H9 (cell line): ENCODE data around the gene ADARB2. TPM values are rescaled to one million over a fixed set of nuclear protein-coding genes. Genes with fewer than 3 reads are reported as not detected.

Source experiments
- DNase-seq: peaks from one replicate; pipeline ENCODE4 v3.0.0-alpha.2; 2017
- H2AFZ ChIP-seq: one replicate; pipeline ENCODE4 v1.6.1; 2013; ENCODE audit warnings: mild to moderate bottlenecking, low read length, control low read depth, moderate library complexity
- H2AK5ac ChIP-seq: 2 replicates; pipeline ENCODE4 v1.6.1; 2013; ENCODE audit warnings: low read length, control low read depth, mixed read lengths; ENCODE audit not compliant: insufficient read length
- H2BK120ac ChIP-seq: one replicate; pipeline ENCODE4 v1.6.1; 2013; ENCODE audit warnings: low read depth, mild to moderate bottlenecking, low read length, control low read depth, inconsistent platforms; ENCODE audit not compliant: poor library complexity, severe bottlenecking
- H2BK12ac ChIP-seq: 2 replicates; pipeline ENCODE4 v1.6.1; 2013; ENCODE audit warnings: low read length, control low read depth, mixed read lengths, low read depth; ENCODE audit not compliant: insufficient read length
- H2BK15ac ChIP-seq: 2 replicates; pipeline ENCODE4 v1.6.1; 2013; ENCODE audit warnings: low read depth, low read length, control low read depth
- H2BK20ac ChIP-seq: one replicate; pipeline ENCODE4 v1.6.1; 2013; ENCODE audit warnings: low read depth, mild to moderate bottlenecking, low read length, control low read depth, inconsistent platforms; ENCODE audit not compliant: poor library complexity, severe bottlenecking
- H2BK5ac ChIP-seq: 2 replicates; pipeline ENCODE4 v1.6.1; 2013; ENCODE audit warnings: low read length, control low read depth, mixed read lengths; ENCODE audit not compliant: insufficient read length
- H3K14ac ChIP-seq: 2 replicates; pipeline ENCODE4 v1.6.1; 2013; ENCODE audit warnings: low read length, control low read depth; ENCODE audit not compliant: insufficient read depth
- H3K18ac ChIP-seq: 2 replicates; pipeline ENCODE4 v1.6.1; 2013; ENCODE audit warnings: low read depth, mild to moderate bottlenecking, mixed read lengths, low read length, control low read depth; ENCODE audit not compliant: insufficient read length
- H3K23ac ChIP-seq: 2 replicates; pipeline ENCODE4 v1.6.1; 2013; ENCODE audit warnings: low read length, control low read depth, mixed read lengths, low read depth; ENCODE audit not compliant: insufficient read length
- H3K23me2 ChIP-seq: 2 replicates; pipeline ENCODE4 v1.6.1; 2013; ENCODE audit warnings: low read depth, mild to moderate bottlenecking, mixed read lengths, low read length, control low read depth; ENCODE audit not compliant: insufficient read length, poor library complexity, severe bottlenecking
- H3K27ac ChIP-seq: 2 replicates; pipeline ENCODE4 v1.5.1; 2013; ENCODE audit warnings: low read length, control low read depth, mixed read lengths, low read depth; ENCODE audit not compliant: insufficient read length
- H3K27me3 ChIP-seq: 2 replicates; pipeline ENCODE4 v1.6.1; 2013; ENCODE audit warnings: low read length, control low read depth, inconsistent platforms; ENCODE audit not compliant: insufficient read depth
- H3K4ac ChIP-seq: 2 replicates; pipeline ENCODE4 v1.6.1; 2013; ENCODE audit warnings: low read depth, mild to moderate bottlenecking, control low read depth, inconsistent platforms, low read length, moderate library complexity
- H3K4me1 ChIP-seq: 2 replicates; pipeline ENCODE4 v1.6.1; 2013; ENCODE audit warnings: low read length, control low read depth, inconsistent platforms; ENCODE audit not compliant: insufficient read depth
- H3K4me2 ChIP-seq: 2 replicates; pipeline ENCODE4 v1.6.1; 2013; ENCODE audit warnings: low read length, control low read depth, mixed read lengths; ENCODE audit not compliant: insufficient read length, insufficient read depth
- H3K56ac ChIP-seq: 2 replicates; pipeline ENCODE4 v1.6.1; 2013; ENCODE audit warnings: low read depth, mild to moderate bottlenecking, mixed read lengths, low read length, control low read depth; ENCODE audit not compliant: insufficient read length
- H3K79me1 ChIP-seq: 2 replicates; pipeline ENCODE4 v1.6.1; 2013; ENCODE audit warnings: low read depth, mild to moderate bottlenecking, moderate library complexity, low read length, control low read depth, inconsistent platforms; ENCODE audit not compliant: insufficient read depth, poor library complexity, severe bottlenecking
- H3K79me2 ChIP-seq: 2 replicates; pipeline ENCODE4 v1.6.1; 2013; ENCODE audit warnings: low read length, control low read depth, inconsistent platforms; ENCODE audit not compliant: insufficient read depth
- H3K9ac ChIP-seq: 2 replicates; pipeline ENCODE4 v1.6.1; 2013; ENCODE audit warnings: low read length, control low read depth, mixed read lengths; ENCODE audit not compliant: insufficient read length; ENCODE audit errors: extremely low read depth
- H3K9me3 ChIP-seq: one replicate; pipeline ENCODE4 v1.6.1; 2013; ENCODE audit warnings: low read depth, low read length, inconsistent platforms; ENCODE audit not compliant: control insufficient read depth
- H3T11ph ChIP-seq: one replicate; pipeline ENCODE4 v1.6.1; 2013; ENCODE audit warnings: mild to moderate bottlenecking, low read length, control low read depth, inconsistent platforms
- H4K20me1 ChIP-seq: one replicate; pipeline ENCODE4 v1.6.1; 2013; ENCODE audit not compliant: control insufficient read depth, insufficient read length, insufficient read depth
- H4K5ac ChIP-seq: 2 replicates; pipeline ENCODE4 v1.6.1; 2013; ENCODE audit warnings: low read depth, mild to moderate bottlenecking, mixed read lengths, low read length, control low read depth; ENCODE audit not compliant: insufficient read length
- H4K8ac ChIP-seq: replicated peaks from 2 replicates; pipeline ENCODE4 v1.6.1; 2013; ENCODE audit warnings: low read length, control low read depth, mixed read lengths, low read depth; ENCODE audit not compliant: insufficient read length
- H4K91ac ChIP-seq: 2 replicates; pipeline ENCODE4 v1.6.1; 2013; ENCODE audit warnings: low read depth, mild to moderate bottlenecking, moderate library complexity, mixed read lengths, low read length, control low read depth; ENCODE audit not compliant: insufficient read length
- H3K27ac Mint-ChIP-seq, 3 experiments: 2 replicates in 2 of 3; 3 replicates in 1 of 3; pipeline ENCODE4 v1.8.0; 2020 to 2021; ENCODE audit warnings: mixed read lengths in 3 of 3, mild to moderate bottlenecking in 1 of 3, moderate library complexity in 1 of 3
- H3K27me3 Mint-ChIP-seq: 2 replicates; pipeline ENCODE4 v1.8.0; 2021; ENCODE audit warnings: low read depth, mild to moderate bottlenecking, moderate library complexity, mixed read lengths
- H3K36me3 Mint-ChIP-seq, 3 experiments: 2 replicates in 2 of 3; 3 replicates in 1 of 3; pipeline ENCODE4 v1.8.0; 2020 to 2021; ENCODE audit warnings: low read depth in 3 of 3, mixed read lengths in 3 of 3; ENCODE audit not compliant: insufficient read depth in 1 of 3
- H3K4me1 Mint-ChIP-seq, 2 experiments: 2 replicates each; pipeline ENCODE4 v1.8.0; 2020; ENCODE audit warnings: mixed read lengths in 2 of 2
- H3K4me3 Mint-ChIP-seq, 2 experiments: 2 replicates in 1 of 2; 3 replicates in 1 of 2; pipeline ENCODE4 v1.8.0; 2020 to 2021; ENCODE audit warnings: mild to moderate bottlenecking in 2 of 2, mixed read lengths in 2 of 2, moderate library complexity in 1 of 2
- H3K9me3 Mint-ChIP-seq, 2 experiments: 2 replicates in 1 of 2; 3 replicates in 1 of 2; pipeline ENCODE4 v1.8.0; 2020; ENCODE audit warnings: mild to moderate bottlenecking in 2 of 2, mixed read lengths in 2 of 2, moderate library complexity in 1 of 2
- WGBS: extraction: QIAGEN DNeasy Blood & Tissue Kit; methylation state at CpG from one replicate; pipeline ENCODE4 v1.1.7; 2013; ENCODE audit warnings: missing lambda C conversion rate, low lambda C conversion rate, mixed read lengths; ENCODE audit not compliant: insufficient read length; ENCODE audit errors: extremely low coverage; 5-methylcytosine and 5-hydroxymethylcytosine counted together
- total RNA-seq: library from RNA; stranded (reverse); gene quantifications from 2 replicates; pipeline ENCODE4 v1.2.1, GENCODE V29; 2021
- TF ChIP-seq, protein P1 (sequence below): fragments of 200-600 bp; sonication (generic); conservative IDR thresholded peaks from 3 replicates; pipeline ENCODE4 v1.8.0; 2021; ENCODE audit warnings: antibody characterized with exemption, mild to moderate bottlenecking

Gene ADARB2
- total RNA-seq, 1 experiment from 2014 or later: 0.87 TPM

GRCh38 chr10:1509011-1509530, 228.3 kb downstream of the ADARB2 start:
- Histone ChIP-seq H3K4me1 (no peaks in the 10 kb centered on the region), H3K14ac (no peak overlapping the region), H2AK5ac (no peak overlapping the region), H3K23ac (no peak overlapping the region), H2BK12ac (no peak overlapping the region), H3K4ac (no peak overlapping the region), H2BK120ac (no peak overlapping the region), H2AFZ (no peak overlapping the region), H4K91ac (no peak overlapping the region), H3K27ac (no peak overlapping the region), H3K23me2 (no peaks in the 10 kb centered on the region), H4K5ac (no peak overlapping the region), H4K8ac (no peak overlapping the region), H3K4me2 (no peak overlapping the region), H4K20me1 (no peaks in the 10 kb centered on the region), H3K27me3 (no peaks in the 10 kb centered on the region), H3K56ac (no peak overlapping the region), H3T11ph (no peak overlapping the region), H3K79me2 (no peaks in the 10 kb centered on the region), H2BK20ac (no peak overlapping the region), H3K9me3 (no peaks in the 10 kb centered on the region), H3K9ac (no peak overlapping the region), H2BK5ac (no peak overlapping the region), H2BK15ac (no peak overlapping the region), H3K79me1 (no peaks in the 10 kb centered on the region), H3K18ac (no peak overlapping the region)
- no peak for DNase-seq
- no CpG with 5 or more reads among the region's 15 CpGs for WGBS
- Mint-ChIP-seq H3K4me1 (0 out of 4 replicates have a peak, but pooled peaks cover 0 to 2% of the 10 kb centered on the region in 2 experiments), H3K4me3 (no peak overlapping the region), H3K9me3 (peaks cover 2% of the 10 kb centered on the region in 2 experiments; a peak in 3 of 5 replicates), H3K36me3 (peaks cover 0 to 1% (median 0%) of the 10 kb centered on the region in 3 experiments; a peak in 3 of 7 replicates), H3K27me3 (peaks cover 5% of the 10 kb centered on the region), H3K27ac (no peak overlapping the region)
- TF ChIP-seq, protein P1, sequence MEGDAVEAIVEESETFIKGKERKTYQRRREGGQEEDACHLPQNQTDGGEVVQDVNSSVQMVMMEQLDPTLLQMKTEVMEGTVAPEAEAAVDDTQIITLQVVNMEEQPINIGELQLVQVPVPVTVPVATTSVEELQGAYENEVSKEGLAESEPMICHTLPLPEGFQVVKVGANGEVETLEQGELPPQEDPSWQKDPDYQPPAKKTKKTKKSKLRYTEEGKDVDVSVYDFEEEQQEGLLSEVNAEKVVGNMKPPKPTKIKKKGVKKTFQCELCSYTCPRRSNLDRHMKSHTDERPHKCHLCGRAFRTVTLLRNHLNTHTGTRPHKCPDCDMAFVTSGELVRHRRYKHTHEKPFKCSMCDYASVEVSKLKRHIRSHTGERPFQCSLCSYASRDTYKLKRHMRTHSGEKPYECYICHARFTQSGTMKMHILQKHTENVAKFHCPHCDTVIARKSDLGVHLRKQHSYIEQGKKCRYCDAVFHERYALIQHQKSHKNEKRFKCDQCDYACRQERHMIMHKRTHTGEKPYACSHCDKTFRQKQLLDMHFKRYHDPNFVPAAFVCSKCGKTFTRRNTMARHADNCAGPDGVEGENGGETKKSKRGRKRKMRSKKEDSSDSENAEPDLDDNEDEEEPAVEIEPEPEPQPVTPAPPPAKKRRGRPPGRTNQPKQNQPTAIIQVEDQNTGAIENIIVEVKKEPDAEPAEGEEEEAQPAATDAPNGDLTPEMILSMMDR: no peak
